ENCODE results near the gene REG1B. TPM values are rescaled to one million over a fixed set of nuclear protein-coding genes. Genes with fewer than 3 reads are reported as not detected.

REG1B gene, protein sequence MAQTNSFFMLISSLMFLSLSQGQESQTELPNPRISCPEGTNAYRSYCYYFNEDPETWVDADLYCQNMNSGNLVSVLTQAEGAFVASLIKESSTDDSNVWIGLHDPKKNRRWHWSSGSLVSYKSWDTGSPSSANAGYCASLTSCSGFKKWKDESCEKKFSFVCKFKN
- total RNA-seq, result not detected

DNA sequence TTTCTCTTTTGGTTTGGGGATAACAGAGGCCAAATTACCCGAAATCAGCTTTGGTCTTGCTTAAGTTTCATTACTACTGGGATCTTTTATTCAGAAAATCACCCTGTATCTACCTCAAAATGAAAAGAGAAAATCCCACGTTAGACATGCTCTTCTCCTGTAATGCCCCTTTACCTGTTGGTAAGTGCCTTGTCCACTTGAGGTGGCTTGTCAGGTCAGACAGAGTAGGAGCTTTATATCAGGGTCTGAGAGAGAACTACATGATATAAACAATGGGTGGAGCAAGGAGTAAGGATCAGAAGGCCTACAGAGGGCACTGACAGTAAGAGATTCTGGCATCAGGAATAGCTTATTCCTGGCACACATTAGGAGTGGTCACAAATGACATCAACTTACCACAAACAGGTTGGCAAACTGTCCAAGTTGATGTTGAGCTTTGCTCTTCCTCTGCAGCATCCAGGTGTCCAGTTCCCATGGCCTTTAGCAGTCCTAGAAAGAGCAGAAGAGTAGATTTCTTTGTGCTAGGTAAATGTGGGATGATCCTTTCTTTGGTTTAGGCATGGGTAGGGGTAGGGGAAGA, at the start of gene REG1B:
REG1B (minus strand) TSS at position 209 of the 580 bp plus-strand sequence. CDS start 381 bp downstream, outside the sequence.
- TF ChIP-seq, protein P1, sequence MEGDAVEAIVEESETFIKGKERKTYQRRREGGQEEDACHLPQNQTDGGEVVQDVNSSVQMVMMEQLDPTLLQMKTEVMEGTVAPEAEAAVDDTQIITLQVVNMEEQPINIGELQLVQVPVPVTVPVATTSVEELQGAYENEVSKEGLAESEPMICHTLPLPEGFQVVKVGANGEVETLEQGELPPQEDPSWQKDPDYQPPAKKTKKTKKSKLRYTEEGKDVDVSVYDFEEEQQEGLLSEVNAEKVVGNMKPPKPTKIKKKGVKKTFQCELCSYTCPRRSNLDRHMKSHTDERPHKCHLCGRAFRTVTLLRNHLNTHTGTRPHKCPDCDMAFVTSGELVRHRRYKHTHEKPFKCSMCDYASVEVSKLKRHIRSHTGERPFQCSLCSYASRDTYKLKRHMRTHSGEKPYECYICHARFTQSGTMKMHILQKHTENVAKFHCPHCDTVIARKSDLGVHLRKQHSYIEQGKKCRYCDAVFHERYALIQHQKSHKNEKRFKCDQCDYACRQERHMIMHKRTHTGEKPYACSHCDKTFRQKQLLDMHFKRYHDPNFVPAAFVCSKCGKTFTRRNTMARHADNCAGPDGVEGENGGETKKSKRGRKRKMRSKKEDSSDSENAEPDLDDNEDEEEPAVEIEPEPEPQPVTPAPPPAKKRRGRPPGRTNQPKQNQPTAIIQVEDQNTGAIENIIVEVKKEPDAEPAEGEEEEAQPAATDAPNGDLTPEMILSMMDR (IDR thresholded peaks at IDR 0.05; ENCODE audit: low read depth), result no peak

DNA sequence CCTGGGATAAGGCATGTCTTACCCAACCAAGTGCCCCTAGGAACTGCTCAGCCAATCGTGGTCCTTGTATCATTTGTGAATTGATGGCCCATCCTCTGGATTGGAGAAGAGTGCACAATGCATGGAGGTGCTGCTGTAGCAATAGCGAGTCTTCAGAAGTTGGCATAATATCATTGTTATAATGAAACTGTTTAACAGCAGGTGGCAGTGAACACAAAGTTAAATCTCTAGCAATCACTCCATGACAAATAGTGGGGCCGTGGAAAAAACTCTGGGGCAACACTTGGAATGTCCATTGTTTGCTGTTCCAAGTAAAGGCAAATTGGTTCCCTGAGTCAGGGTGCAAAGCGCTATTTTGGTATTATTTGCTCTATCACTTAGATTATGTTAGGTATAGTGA, 43.9 kb upstream of the REG1B start:
- TF ChIP-seq, protein P1 (IDR thresholded peaks at IDR 0.05; ENCODE audit: low read depth), result no peak

DNA sequence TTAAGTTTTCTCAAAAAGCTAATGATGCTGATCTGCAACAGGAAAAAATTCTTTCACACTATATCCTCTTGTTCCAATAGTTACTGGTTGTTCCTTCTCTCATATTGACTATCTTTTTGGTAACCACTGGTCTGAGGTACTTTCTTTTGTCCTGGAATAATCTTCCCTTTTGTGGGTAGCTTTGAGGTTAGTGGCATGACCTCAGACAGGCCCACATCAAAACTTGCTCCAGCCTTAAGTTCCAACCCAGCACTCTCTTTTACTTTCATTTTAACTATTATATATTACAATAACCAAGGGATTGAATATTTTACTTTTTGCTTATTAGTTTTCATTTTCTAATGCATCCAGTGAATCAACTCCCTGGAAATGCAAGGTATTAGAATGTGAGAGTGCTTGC, 42.0 kb upstream of the REG1B start:
- TF ChIP-seq, protein P1 (IDR thresholded peaks at IDR 0.05; ENCODE audit: low read depth), result no peak

DNA sequence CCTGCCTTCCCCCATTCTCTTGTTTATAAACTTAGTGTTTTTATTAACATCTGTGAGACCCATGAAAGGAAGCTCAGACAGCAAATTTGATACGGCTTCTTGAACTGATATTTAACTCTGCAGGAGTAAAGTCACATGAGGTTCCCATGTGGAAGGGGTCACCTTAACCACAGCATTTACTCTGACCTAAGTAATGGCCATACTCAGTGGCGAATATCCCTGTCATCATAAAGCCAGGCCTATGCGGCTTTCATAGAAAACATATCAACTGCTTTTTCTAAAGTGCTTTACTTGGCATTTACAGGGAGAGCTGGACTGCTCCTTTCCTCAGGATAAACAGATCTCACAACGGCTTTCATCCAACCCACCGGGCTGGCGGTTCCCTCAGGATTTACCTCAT, 41.5 kb upstream of the REG1B start:
- TF ChIP-seq, protein P1 (IDR thresholded peaks at IDR 0.05; ENCODE audit: low read depth), result no peak

DNA sequence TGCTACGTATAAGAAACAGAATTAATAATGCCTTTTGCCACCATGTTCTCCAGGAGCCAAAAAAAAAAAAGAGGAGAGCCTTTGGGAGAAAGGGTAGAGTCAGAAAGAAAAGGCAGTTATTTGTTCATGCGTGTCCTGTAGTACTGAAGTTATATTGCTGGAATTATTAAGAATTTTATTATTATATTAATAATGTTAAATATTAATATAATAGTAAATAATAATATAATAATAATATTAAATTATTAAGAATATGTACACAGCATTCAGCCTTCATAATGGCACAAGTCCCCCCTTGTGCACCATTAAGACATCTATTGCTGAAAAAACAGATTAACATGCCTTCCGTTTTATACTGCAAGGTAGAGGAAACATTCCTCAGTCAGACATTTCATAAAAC, 40.6 kb upstream of the REG1B start:
- TF ChIP-seq, protein P1 (IDR thresholded peaks at IDR 0.05; ENCODE audit: low read depth), result no peak

DNA sequence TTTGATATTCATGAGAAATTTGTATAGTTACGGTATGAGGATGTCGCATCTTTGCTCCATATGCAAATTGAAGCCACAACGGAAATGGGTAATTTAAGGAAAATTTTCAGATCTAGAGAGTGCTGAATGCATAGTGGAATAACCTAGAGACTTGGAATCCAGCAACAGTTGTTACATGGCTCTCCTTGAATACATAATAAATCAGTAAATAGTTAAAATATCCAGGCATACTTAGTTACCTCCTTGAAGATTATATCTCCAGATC, 37.9 kb upstream of the REG1B start:
- TF ChIP-seq, protein P1 (IDR thresholded peaks at IDR 0.05; ENCODE audit: low read depth), result no peak

DNA sequence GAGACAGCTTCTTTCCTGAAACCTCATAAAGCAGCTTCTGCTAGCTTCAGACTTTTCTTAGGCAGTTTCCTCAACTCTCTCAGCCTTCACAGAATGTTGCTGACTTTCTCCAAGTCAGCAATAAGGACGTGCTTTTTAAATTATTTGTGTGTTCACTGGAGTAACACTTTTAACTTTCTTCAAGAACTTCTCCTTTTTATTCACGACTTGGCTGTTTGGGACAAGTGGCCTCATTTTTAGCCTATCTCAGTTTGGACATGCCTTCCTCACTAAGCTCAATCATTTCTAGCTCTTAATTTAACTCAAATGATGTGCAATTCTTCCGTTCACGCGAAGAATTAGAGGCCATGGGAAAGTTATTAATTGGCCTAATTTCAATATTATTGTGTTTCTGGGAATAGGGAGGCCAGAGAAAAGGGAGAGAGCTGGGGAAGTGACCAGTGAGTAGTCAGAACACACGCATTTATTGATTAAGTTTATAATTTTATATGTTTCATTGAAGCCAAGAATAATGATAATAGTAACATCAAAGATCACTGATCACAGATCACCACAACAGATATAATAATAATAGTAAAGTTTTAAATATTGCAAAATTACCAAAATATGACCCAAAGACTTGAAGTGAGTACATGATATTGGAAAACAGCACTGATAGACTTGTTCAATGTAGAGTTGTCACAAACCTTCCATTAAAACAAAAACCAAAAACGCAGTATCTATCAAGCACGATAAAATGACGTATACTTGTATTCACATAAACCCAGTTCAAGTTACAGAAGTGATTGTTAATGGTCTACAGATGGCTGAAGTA, 37.3 kb upstream of the REG1B start:
- TF ChIP-seq, protein P1 (IDR thresholded peaks at IDR 0.05; ENCODE audit: low read depth), result no peak
